GM13976 (cell line): ENCODE results near the gene SMYD3.

ENCODE experiments used
- DNase-seq: peaks from one replicate; pipeline ENCODE4 v3.0.0; 2012; ENCODE audit warnings: low spot score
- CTCF ChIP-seq: IDR thresholded peaks from 2 replicates; pipeline ENCODE4 v1.5.1; 2012; ENCODE audit warnings: borderline replicate concordance, mild to moderate bottlenecking; ENCODE audit not compliant: insufficient read depth; ENCODE audit errors: extremely low read depth, missing control alignments, control extremely low read depth
- in situ Hi-C: fragments of 300-500 bp; cut with MboI; formaldehyde crosslinking; loops from one replicate; pipeline ENCODE4 v1.12.0; 2022; ENCODE audit warnings: low sequenced_read_pairs, mixed read lengths, inconsistent platforms; ENCODE audit not compliant: unreplicated experiment

The SMYD3 gene

GRCh38 chr1:246195296-246195695 lies 311.8 kb downstream of the SMYD3 start:
- TF ChIP-seq CTCF: no peak
- no peak for DNase-seq
- in situ Hi-C loops: no loop called here

GRCh38 chr1:246193537-246193936 lies 313.5 kb downstream of the SMYD3 start:
- no peak for DNase-seq
- in situ Hi-C loops: no loop called here
- TF ChIP-seq CTCF: no peak

GRCh38 chr1:246189126-246189525 lies 318.0 kb downstream of the SMYD3 start:
- no peak for TF ChIP-seq CTCF
- in situ Hi-C loops: no loop called here
- DNase-seq: no peak

- no peak for TF ChIP-seq CTCF
- no peak for DNase-seq
- in situ Hi-C loops: no loop called here
These were observed 319.2 kb downstream of the SMYD3 start for GRCh38 chr1:246187834-246188372.

- no peak for DNase-seq
- in situ Hi-C loops: no loop called here
These were observed 322.6 kb downstream of the SMYD3 start for GRCh38 chr1:246184503-246184902.

GRCh38 chr1:246182149-246182851 lies 324.8 kb downstream of the SMYD3 start:
- no peak for TF ChIP-seq CTCF
- in situ Hi-C loops: no loop called here
- DNase-seq: no peak

More at GRCh38 chr1:246184503-246184902, 322.6 kb downstream of the SMYD3 start:
- no peak for TF ChIP-seq CTCF

GRCh38 chr1:246181241-246181640 lies 325.8 kb downstream of the SMYD3 start:
- in situ Hi-C loops: no loop called here
- TF ChIP-seq CTCF: no peak
- no peak for DNase-seq
